HG02852 (cell line): ENCODE data around the gene LRRC8C.
A peak's percentile ranks its signal among the peaks of the same experiment; 100 is the strongest.

Experiments
- ATAC-seq: cut with Tn5 transposase; IDR thresholded peaks from one replicate; pipeline ENCODE4 v1.9.1; 2021; ENCODE audit warnings: mild to moderate bottlenecking, moderate library complexity; ENCODE audit not compliant: unreplicated experiment

Gene LRRC8C

DNA sequence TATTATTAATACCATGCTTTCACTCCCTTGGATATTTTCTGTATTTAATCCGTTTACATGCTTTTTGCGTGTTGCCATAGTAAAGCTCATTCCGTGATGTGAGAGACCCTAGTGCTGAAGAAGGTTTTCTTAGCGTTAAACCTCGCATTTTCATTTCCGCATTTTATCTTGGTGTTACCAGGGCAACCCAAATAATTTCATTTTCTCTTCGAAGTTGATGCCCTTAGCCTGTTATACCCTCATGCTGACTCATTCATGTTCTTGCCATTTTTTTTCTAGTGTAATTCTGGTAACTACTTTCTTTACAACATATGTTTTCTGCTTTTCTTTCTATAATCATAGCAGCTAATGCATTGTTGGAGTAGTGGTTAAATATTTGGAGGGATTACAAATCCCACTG lies 37.2 kb downstream of the LRRC8C start:
- ATAC-seq = peak; percentile 99

DNA sequence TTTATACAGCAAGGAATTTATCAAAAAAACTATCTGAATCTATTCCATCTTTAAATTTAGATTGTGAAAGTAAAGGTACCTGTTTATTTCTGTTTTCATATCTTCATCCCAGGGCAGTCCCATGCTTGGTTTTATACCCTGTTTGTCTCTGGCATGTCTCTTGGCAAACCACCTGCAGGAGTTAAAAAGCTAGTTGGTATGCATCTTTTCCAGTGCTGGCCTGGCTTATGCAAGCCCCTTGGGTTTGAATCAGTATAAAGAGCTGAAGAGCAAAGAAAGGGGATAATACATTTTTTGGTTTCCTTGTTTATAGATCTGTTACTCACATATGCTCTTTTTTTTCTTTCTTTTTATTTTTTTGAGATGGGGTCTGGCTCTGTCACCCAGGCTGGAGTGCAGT lies 37.8 kb downstream of the LRRC8C start:
- no peak for ATAC-seq

DNA sequence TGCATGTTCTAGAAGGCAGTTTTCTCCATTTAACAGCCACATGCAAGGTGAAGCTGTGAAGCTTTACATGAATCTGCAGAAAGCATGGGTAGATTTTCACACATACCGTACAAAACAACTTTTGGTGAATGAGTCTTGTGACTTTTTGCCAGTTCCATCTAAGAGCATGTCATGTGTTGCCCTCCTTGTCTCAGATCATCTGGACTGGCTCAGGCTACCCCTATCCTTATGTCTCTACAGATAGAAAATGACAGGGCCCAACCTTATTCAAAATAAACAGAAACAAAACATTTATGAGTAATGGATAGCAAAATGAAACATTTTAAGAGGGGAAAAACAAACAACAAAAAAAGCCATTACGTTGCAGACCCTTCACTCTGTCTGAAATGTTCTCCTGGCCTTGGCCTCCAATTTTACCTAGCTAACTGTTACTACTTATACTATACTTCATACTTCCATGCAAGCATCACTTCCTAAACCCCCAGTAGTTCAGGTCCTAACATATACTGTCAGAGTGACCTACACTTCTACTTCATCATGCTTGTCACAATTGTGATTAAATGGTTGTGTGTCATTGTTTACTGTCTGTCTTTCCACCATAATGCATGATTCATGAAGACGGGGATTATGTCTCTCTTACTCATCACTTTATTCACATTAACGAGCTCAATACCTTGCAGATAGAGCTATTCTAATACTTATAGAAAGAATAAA lies 39.0 kb downstream of the LRRC8C start:
- ATAC-seq = no peak

DNA sequence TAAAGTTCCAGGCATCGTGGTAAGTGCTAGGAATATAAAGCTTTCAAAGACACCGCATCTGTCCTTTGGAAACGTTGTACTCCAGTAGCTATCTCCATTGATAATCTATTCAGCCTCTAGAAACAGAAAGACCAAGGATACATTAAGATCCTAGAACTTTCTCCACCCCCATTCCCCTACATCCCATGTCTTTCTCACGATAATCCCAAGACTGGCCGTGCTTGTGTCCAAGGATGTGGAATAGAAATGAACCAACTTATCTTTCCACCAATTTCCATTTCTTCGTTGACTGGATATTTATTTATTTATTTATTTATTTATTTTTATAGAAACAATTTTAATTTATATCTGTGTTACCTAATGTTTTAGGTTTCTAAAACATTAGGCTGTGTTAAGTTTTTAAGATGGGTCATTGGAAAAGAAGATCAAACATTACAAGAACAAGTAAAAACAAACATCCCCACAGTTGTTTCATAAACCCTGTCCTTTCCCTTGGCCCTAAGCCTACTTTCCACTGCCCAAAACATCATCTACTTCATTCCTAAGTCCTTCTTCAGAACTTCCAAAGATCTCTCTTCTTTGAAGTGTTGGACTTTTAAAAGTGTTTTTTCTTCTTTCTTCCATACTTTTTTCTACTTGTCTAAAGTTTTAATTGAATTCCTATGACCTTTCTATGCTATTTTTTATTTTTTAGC lies 39.7 kb downstream of the LRRC8C start:
- no peak for ATAC-seq

DNA sequence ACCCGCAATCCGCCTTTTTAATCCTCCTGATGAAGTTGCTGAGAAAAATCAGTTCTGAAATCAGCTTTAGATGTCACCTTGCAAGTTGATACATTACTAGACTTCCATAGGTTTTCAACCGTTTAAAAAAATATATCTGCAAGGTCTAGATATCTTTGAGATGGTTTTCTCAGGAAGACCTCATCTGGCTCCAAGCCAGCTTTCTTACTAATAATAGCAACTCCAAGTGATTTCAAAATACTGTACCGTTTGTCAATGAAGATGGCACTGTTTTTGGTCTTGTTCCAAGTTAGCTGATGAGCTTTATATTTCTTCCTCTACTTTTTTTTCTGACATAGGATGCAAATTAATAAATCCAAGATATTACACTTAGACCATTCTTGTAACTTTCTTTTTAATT lies 40.3 kb downstream of the LRRC8C start:
- no peak for ATAC-seq

DNA sequence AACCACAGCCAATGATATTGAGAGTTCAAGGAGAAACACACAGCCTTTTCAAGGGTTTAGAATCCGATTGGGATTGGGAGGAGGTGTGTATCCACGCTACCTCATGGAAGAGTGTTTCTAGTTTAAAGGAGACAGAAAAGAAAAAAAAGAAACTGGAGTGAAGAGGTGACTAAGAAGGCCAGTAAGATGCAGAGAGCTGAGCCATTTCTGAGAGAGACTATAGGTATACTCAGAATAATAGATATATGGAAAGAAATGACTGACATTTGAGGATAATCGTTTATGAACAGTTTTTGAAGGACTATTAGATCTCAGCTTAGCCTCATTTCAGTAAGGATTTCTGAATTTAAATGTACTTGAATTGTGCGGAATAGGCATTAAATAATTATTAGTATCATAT lies 42.8 kb downstream of the LRRC8C start:
- ATAC-seq = no peak

DNA sequence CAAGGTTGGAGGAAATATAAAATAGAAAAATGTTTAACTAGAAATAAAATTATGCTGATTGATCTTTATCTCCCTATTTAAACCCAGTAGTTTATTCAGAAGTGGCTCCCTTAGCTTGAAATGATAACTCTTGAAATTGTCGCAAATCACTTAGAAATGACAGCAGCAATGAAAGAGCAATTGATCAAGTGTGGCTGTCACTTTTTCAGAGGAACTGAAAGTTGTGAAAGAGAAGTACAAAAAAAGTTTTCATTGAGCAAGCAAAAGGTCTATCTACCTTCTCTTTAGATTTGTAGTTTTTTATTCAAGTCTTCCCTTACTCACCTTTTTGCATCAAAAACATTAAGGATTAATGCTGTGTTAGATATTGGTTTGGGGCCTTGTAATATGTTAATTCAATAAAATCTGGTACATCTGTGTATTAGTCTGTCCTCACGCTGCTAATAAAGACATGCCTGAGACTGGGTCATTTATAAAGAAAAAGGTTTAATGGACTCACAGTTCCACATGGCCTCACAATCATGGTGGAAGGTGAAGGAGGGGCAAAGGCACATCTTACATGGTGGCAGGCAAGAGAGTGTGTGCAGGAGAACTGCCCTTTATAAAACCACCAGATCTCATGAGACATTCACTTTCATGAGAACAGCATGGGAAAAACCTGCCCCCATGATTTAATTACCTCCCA lies 48.3 kb downstream of the LRRC8C start:
- ATAC-seq = peak; percentile 60

DNA sequence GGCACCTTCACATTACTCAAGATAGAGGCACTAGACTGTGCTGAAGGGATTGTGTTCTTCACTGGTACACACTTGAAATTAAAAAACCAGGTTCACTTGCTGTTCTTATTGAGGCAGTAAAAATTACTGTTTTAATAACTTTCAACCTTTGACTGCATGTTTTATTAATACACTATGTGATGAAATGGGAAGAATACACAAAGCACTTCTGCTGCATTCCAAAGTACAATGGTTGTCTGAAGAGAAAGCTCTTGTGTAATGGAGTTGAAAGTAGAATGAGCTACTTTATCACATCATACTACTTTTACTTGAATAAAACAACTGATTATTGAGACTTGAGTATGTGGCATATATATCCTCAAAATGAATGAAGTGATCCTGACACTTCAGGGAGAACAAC lies 49.7 kb downstream of the LRRC8C start:
- ATAC-seq = no peak

DNA sequence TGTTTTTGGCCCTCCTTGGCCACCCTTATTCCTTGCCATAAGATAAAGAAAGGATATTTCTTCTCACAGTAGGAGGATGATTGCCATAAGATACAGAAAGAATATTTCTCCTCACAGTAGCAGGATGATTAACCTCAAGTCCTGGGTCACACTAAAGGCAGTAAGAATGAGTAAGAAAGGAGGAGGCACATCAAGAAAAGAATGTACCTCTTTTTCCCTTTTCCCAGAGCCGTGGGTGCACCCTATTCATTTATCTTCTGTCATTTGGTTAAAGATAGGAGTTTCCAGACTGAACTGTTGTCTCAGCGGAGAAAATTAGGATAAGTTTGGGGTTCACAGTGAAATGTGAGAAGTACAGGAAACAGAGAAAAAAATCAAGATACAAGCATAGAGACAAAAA lies 52.5 kb downstream of the LRRC8C start:
- ATAC-seq = no peak

DNA sequence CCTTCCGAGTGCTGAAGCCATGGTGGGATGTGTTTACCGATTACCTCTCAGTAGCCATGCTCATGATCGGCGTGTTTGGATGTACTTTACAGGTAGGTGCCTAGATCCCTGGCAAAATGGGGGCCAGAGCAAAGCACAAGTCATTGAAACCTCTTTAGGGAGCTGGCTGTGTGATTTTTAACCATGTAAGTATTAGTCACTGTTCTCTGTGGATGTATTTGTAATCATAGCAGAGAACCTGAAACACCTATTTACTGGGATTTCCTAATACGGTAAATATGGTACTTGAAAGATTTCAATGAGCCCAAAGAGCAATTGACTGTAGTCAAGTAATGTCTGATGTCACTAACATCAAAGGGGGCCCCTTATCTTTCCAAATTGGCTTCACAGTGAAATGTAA lies 53.6 kb downstream of the LRRC8C start:
- ATAC-seq = no peak

DNA sequence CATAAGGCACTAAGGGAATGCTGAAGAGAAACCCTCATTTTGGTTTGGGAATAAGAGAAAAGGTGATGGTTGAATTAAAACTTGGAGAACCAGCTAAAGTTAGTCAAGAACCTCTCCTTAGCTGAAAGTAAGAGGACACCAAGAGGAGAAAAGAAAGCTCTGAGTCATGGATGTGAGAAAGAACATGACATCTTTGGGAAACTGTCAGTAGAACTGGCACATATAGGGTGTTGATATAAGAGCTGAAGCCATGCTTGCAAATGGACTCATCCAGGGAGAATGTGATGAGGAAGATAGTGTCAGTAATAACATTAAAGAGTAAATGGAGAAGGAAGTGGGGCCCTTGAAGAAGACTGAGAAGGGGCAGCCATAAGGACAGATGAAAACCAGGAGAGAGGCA lies 54.3 kb downstream of the LRRC8C start:
- no peak for ATAC-seq

DNA sequence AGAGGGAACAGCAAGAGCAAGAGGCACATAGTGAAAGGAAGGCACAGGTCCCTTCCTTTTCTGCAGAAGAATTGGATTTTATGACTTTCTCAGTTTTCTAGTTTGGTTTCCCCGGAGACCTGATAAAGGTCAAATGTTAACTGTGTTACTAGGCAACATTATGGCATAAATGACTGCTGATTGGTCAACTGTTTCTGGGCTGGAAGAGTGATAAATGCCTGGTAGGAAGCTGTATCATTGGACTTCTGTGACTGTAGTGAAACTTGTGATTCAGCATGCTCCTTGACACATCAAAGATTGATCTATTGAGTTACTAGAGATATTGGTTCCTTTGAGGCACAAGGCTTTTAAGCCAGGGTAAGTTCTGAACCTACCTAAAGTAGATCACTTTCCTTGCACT lies 55.7 kb downstream of the LRRC8C start:
- ATAC-seq = no peak

DNA sequence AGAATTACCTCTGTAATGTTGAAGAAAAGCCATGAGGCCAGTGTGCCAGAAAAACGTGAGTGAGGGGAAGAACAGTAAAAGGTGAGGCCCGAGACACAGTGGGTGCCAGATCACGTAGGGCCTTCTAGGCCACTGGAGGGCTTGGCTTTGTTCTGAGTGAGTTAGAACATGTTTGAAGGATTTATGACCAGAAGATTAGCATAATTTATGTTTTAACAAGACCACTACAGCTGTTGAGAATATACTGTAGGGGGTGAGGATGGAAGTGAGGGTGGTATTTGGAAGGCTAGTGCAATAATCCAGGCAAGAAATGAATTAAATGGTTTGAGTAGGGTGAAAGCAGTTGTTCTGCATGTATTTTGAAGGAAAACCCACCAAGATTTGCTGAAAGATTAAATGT lies 56.3 kb downstream of the LRRC8C start:
- no peak for ATAC-seq

DNA sequence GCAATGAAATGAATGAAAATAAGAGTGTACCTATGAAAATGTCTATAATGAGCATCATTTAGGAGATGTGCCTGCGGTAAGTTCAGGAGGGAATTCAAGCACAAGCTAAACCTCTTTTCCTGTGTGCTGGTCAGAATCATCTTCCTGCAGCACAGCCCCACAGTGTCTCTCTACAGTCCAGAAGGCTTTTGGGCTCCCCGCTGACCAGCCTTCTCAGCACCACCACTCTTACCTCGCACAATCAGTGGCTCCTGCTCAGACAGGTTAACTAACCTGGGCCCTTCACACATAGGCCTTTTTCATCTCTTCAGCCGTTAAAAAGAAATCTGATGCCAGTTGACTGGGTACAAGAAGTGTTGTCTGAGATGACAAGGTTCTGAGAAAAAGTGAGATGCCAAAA lies 57.7 kb downstream of the LRRC8C start:
- ATAC-seq = no peak

DNA sequence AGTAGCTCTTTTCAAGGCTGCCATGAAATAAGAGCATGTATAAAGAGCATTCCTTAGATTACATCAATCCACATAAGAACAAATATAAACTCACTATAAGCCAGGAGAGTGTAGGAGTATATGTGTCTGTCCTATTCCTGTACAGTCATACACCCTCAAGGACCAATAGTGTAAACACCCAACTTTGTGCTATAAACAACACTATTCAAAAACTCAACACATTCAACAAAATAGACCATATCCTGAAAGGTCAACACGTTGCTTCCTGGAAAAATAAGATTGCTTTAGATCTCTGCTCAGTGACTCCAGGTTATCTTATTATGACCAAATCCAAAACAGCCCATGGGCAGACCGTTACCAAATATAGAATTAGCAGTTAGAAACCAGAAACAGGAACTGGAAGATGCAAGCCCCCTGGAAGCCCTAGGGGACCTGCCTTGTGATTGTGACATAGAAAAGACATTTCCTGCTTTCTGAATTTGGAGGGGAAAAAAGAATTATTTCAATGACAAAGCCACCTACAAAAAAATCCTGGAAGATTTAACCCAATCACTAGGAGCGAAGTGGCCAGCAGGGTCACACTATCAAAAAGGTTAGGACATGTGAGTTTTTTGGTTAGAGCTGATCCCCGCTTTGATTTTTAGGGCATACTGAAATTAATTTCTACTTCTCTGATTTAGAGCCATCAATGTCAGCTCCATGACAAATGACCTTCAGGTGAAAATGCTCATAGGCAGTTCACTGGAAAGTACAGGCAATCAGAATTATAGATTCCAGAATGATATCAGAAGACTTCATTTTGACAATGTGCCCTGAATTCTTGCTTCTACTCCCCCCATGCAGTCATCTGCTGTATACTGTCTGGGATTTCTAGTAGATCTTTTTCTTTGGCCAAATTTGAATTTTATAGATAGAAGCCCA lies 59.9 kb downstream of the LRRC8C start:
- ATAC-seq = no peak

DNA sequence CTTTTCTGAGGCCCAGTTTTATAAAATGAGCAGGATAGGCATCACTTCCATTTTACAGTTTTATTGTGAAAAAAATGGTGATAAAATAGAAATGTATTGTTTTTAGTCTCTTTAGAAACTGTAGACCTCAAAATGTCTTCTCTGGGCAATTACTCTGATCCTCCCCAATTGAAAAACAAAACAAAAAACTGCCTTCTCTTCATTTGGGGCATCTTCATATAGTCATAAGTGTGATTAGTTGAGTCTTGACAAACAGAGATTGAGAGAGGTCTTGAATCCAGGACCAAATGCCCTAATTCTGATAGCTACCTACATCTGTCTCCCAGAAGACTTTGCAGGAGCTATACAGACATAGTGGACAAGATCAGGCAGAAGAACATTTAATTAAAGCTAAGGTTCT lies 62.9 kb downstream of the LRRC8C start:
- no peak for ATAC-seq

DNA sequence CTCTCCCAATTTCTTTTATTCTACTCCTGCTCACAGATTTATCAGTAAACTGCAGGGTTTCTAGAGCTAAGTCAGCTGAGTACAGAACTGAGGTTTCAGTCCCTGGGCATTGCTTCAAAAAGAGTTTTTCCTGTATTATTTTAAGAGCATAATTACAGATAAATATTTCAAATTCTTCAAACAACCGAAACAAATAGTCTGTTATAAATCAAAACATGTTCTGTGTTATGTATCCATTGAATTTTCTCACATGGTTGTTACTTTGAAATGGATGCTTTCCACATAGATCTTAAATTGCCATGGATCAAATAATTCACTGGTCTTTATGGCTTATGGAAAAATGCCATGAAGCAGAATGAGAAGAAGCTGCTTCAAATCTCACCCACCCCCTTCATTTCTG lies 64.5 kb downstream of the LRRC8C start:
- ATAC-seq = no peak

DNA sequence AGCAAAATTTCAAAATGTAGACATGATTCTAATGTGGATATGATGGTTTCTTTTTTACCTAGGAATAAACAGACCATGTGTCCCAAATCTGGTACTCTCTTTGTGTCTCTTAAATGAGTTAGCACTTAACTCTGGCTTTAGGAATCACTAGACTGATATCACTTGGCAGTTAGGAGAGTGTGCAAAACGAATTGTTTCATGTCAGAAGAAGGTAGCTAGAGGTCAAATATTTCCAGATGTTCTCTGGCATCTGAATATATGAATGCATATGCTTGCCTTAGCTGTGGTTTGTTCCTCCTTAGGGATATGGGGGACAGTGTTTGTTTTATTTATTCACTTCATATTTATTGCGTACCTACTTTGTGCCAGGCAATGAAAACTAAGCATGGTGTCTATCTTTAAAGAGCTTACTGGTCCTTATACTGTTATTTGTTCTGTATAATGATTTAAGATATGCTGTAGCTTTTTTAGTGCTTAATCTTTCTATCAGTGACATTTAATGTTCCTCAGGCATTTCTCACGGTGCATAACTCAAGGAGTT lies 65.2 kb downstream of the LRRC8C start:
- ATAC-seq = no peak

DNA sequence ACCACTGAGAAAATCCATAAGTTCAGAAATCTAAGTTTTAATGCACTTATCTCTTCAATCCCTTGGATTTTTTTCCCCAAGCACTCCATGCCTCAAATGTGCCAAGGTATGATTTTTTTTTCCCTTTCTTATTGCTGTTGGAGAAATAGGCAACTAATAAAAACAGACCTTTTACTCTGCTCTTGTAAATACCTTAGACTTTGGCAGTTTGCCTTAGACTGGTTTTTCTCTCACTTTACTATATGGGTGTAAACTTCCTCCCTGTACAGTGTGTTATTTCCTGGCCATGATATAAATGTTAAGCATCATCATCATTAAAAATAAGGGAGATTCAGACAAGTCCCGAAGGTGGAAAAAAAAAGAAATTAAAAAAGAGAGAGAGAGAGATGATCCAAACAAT lies 65.7 kb downstream of the LRRC8C start:
- ATAC-seq = no peak

DNA sequence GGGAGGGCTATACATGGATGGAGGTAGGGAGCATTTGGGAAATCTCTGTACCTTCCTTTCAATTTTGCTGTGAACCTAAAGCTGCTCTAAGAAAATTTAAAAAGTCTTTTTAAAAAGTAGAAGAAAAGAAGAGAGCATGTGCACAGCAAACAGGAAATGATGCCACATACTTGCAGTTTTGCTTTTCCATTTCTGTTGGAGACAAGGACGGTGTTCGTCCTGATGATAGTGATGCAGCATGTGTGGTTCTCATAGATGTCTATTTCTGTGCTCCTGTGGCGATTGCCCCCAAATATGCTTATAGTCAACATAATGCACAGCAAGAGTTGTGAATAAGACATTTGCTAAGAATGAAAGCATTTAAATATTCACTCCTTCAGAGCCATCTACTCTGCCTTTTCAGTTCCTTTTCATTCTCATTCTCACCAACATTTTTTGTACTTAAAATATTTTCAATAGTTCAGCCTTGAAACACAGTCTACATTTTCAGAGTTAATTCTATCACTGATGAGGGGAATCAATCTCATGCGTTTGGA lies 66.6 kb downstream of the LRRC8C start:
- ATAC-seq = no peak
